NCI-H446 treated with DMSO at 0.1 percent for 48 hours (cell line): ENCODE data around the gene EIF4ENIF1.
"Not testable (repeated sequence)": the region's sequence is repeated elsewhere in the genome, so short reads cannot be mapped to it uniquely, and the experiment has no call there.

Experiments used
- DNase-seq: peaks from one replicate; lab custom pipeline; 2025; lab: John Stamatoyannopoulos, UW

The EIF4ENIF1 gene, protein sequence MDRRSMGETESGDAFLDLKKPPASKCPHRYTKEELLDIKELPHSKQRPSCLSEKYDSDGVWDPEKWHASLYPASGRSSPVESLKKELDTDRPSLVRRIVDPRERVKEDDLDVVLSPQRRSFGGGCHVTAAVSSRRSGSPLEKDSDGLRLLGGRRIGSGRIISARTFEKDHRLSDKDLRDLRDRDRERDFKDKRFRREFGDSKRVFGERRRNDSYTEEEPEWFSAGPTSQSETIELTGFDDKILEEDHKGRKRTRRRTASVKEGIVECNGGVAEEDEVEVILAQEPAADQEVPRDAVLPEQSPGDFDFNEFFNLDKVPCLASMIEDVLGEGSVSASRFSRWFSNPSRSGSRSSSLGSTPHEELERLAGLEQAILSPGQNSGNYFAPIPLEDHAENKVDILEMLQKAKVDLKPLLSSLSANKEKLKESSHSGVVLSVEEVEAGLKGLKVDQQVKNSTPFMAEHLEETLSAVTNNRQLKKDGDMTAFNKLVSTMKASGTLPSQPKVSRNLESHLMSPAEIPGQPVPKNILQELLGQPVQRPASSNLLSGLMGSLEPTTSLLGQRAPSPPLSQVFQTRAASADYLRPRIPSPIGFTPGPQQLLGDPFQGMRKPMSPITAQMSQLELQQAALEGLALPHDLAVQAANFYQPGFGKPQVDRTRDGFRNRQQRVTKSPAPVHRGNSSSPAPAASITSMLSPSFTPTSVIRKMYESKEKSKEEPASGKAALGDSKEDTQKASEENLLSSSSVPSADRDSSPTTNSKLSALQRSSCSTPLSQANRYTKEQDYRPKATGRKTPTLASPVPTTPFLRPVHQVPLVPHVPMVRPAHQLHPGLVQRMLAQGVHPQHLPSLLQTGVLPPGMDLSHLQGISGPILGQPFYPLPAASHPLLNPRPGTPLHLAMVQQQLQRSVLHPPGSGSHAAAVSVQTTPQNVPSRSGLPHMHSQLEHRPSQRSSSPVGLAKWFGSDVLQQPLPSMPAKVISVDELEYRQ

DNA sequence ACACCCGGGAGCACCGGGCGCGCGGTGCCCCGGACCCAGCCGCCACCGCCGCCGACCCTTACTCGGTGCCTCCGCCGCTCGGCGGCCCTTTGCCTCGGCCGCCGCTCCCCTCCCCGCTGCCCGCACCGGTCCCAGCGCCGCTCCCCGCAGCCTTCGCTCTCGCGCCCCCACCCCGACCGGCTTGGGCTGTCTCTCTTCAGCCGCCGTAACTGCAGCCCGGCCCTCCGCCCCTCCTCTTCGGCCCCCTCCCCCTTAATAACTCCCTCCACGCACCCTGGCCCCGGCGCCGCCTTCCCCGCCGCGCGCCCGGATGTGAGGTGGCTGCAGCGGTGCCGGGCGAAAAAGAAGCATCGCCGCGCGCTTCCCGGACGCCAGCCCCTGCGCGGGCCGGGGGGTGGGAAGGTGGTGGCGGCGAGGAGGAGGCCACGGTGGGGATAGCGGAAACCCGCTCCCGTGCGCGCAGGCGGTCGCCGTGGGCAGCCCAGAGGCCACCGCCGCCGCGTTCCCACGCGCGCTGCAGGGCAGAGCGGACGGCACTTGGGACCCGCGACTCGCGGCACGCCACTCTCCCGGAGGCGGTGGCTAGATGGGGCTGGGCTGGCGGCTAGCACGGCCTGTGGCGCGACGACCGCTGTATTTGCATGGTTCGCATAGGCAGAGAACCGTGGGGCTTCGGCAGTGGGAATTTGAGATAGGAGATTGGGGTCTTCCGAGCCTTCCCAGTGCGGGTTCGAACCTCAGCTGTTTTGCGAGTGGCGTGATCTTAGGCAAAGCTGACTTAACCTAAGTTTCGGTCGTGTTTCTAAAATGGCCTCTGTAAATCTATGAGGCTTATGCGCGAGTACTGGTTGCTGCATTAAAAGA, at the start of gene EIF4ENIF1:
TSS of gene EIF4ENIF1 (minus strand) at position 211 of the 864 bp plus-strand sequence. CDS start 1,124 bp downstream, outside the sequence.
- DNase-seq: peak; percentile 58

DNA sequence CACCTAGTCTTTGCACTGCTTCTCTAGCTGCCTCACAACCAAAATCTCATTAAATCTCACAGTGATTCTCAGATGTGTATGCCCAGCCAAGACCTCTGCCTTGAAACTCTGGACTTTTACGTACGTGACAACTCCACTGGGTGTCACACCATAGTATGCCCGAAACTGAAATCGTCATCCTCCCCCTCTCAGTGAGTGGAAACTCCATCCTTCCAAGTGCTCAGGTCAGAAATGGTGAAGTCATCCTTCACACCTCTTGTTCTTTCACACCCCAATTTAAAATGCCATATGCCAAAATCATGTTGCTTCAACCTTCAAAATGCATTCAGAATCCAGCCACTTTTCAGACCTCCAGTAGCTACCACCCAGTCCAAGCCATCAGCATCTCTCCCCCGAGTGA, 49.2 kb upstream of the EIF4ENIF1 start:
- no peak for DNase-seq

DNA sequence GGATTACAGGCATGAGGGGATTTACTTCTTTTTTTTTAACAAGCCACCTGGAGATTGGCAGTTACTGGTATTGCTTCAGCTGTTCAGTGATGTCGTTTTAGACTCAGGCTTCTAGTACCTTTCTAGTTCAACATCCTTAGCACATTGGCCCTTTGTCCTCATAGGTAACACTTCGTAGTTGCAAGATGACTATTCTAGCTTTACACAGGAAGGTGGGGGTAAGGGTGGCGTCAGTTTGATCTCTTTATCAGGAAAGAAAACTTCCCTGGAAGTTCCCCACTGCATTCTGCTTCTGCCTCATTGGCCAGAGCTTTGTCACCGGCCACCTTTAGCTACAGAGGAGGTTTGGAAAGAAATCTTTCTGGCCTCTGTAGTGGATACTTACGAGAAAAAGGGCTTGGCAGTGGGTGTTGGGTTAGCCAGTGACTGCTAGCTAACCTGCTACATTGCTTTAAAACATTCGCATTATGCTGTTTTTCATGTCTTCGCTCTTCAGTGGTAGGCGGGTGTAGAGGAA, 47.4 kb upstream of the EIF4ENIF1 start:
- DNase-seq: no peak

DNA sequence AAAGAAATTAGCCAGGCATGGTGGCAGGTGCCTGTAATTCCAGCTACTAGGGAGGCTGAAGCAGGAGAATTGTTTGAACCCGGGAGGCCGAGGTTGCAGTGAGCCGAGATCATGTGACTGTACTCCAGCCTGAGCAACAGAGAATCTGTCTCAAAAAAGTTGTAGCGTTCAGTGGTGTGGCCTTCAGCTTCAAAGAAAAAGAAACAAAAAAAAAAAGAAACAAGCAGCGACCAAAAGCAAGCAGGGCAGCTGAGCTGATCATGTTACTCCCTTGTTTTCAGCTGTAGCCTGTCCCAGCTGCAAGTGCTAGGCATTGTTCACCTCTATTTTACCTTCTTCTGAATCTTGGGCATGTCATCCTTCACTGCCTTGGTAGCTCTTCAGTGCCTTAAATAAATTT, 43.7 kb upstream of the EIF4ENIF1 start:
- no peak for DNase-seq

DNA sequence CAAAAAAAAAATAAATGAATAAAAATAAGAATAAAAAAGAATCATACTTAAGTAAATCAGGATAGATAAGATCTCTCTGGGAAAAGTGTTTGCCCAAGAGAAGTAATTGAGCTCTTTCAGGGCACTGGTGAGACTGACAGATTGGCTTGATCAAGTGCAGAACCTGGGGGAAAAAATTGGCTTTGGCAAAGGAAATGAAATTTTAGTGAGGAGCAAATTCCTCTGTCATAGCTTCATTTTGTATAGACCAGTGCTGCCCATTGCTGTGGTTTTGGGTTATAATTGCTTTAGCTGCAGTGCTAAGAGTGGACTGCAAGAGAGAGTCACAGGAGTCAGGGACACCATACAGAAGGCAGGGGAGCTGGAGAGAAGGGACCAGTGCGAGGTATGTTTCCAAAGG, 42.4 kb upstream of the EIF4ENIF1 start:
- DNase-seq: no peak

DNA sequence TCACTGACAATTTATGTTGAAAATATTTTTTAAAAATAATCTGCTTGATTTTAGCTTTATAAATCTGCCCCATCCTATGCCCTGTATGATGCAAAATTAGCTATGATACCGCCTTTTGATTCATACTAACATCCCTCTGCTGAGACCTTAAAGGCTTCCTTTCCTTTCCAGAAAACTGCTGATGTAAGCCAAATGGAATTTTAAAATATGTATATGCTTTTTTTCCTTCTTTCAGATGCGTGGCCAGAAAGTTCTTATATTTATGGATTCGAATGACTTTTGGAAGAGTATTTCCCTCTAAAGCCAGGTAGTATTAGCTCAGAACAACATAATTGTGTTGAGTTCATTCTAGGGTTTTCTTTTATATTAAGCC, 41.2 kb upstream of the EIF4ENIF1 start:
- no peak for DNase-seq

DNA sequence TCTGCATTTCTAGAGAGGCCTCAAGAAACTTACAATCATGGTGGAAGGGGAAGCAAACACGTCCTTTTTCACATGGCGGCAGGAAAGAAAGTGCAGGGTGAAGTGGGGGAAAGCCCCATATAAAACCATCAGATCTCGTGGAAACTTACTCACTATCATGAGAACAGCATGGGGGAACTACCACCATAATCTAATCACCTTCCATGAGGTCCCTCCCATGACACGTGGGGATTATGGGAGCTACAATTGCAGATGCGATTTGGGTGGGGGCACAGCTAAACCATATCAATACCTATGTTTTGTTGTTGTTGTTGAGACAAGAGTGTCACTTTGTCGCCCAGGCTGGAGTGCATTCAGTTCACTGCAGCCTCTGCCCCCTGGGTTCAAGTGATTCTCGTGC, 36.6 kb upstream of the EIF4ENIF1 start:
- no peak for DNase-seq

DNA sequence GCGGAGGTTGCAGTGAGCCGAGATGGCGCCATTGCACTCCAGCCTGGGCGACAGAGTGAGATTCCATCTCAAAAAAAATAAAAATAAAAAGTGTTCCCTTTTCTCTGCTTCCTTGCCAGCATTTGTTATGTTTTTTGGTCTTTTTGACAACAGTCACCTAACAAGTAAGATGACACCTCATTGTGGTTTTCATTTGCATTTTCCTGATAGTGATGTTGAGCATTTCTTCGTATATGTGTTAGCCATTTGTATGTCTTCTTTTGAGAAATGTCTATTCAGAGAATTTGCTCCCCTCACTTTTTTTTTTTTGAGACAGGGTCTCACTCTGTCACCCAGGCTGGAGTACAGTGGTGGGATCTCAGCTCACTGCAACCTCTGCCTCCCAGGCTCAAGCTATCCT, 34.5 kb upstream of the EIF4ENIF1 start:
- DNase-seq: not testable (repeated sequence)

DNA sequence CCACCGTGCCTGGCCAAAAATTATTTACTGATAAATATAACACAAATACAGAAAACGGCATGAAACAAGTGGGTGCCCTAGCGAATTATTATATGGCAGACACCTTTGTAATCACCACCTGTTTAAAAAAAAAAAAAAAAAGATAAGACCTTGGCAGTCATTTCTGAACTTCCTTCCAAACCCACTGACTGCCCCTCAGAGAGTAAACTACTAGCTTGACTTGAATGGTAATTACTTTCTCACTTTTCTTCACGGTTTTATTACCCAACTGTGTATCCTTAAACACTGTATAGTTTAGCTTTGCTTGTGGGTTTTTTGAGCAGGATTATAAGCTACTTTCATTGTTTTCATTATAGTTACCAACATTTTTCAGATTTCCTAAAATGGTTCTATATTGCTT, 30.4 kb upstream of the EIF4ENIF1 start:
- no peak for DNase-seq

DNA sequence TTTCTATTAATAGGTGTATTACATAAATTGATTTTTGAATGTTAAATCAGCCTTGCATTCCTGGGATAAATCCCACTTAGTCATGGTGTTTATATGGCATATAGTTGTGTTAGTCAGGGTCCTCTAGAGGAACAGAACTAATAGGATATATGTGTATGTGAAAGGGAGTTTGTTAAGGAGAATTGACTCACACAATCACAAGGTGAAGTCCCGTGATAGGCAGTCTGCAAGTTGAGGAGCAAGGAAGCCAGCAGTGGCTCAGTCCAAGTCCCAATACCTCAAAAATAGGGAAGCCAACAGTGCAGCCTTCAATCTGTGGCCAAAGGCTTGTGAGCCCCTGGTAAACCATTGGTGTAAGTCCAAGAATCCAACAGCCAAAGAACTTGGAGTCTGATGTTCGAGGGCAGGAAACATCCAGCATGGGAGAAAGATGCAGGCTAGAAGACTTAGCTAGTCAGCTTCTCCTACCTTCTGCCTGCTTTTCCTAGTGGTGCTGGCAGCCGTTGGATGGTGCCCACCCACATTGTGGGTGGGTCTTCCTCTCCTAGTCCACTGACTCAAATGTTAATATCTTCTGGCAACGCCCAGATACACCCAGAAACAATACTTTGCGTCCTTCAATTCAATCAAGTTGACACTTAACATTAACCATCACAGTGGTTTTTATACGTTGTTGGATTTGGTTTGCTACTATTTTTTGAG, 19.6 kb upstream of the EIF4ENIF1 start:
- no peak for DNase-seq

DNA sequence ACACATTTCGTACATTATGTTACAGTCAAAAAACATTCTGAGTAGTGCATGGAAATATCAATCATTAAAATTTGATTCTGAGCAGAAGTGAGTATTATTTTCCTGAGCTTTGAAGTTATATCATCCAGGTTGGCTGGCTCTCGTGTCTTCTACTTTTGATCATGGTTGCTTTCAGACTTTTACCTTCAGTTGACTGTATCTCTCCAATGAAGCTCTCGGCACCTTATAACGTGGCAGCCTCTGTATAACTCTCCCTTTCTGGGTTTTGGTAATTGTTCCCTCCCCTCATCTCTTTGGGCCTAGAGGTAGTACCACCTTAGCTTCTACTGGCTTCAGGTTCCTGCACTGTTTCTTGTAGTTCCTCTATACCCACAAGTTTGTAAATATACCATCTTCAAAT, 18.9 kb upstream of the EIF4ENIF1 start:
- DNase-seq: no peak

DNA sequence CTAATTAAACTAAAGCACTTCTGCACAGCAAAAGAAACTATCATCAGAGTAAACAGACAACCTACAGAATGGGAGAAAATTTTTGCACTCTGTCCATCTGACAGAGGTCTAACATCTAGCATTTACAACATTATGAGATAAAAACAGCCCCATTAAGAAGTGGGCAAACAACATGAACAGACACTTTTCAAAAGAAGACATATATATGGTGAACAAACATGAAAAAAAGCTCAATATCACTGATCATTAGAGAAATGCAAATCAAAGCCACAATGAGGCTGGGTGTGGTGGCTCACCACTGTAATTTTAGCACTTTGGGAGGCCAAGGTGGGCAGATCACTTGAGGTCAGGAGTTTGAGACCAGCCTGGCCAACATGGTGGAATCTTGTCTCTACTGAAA, 17.9 kb upstream of the EIF4ENIF1 start:
- not testable (repeated sequence) for DNase-seq

DNA sequence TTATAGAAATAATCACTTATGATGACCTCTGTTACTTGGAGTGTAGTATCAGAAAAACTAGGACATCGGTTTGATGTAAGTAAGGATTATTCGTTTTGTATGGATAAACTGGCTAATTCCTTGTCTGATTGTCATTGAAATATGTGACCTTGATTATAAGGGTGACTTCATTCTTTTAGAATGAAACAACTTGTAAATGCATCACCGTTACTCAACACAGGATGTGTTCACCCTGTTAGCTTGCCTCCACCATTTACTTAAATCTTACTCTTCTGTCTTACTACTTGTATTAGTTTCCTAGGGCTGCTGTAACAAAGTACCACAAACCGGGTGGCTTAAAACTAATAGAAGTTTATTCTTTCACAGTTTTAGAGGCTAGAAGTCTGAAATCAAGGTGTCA, 14.6 kb upstream of the EIF4ENIF1 start:
- no peak for DNase-seq

DNA sequence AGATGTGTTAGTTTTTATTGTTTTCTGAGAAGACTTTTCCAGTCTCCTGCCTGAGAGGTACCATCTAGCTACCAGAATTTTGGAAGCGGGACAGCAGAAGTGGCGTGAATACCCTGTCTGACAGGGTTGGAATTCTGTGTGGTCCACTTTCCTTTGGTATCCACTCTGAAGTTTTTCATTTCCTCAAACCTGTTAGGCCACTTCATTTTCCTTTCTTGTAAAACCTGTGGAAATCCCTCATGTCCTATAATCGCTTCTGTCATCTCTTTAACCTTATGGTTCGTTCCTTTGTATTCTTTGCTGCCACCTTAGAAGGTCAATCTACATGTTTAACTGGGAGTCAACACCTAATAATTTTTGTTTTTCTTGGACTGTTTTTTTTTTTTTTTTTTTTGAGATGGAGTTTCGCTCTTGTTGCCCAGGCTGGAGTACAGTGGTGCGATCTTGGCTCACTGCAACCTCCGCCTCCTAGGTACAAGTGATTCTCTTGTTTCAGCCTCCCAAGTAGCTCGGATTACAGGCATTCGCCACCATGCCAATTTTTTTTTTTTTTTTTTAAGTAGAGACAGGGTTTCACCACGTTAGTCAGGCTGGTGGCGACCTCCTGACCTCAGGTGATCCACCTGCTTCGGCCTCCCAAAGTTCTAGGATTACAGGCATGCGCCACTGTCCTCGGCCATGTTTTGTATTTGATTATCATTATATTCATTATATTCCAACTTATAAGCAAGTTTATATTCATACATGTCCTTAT, 13.7 kb upstream of the EIF4ENIF1 start:
- DNase-seq: no peak

DNA sequence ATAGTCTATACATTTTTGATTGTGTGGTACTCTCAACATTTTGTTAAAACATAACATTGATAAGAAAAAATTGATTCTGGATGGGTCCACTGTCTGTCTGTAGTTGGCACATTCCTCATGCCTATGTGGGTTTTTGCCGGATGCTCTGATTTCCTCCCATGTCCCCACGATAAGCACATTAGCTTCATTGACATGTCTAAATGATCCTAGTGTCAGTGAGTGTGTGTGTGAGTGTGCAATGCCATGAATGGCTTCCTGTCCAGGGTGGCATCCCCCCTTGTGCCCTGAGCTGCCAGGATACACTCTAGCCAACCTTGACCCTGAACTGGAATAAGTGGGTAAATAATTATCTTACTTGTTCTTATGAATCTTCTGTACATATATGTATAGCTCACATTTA, 12.1 kb upstream of the EIF4ENIF1 start:
- DNase-seq: no peak

DNA sequence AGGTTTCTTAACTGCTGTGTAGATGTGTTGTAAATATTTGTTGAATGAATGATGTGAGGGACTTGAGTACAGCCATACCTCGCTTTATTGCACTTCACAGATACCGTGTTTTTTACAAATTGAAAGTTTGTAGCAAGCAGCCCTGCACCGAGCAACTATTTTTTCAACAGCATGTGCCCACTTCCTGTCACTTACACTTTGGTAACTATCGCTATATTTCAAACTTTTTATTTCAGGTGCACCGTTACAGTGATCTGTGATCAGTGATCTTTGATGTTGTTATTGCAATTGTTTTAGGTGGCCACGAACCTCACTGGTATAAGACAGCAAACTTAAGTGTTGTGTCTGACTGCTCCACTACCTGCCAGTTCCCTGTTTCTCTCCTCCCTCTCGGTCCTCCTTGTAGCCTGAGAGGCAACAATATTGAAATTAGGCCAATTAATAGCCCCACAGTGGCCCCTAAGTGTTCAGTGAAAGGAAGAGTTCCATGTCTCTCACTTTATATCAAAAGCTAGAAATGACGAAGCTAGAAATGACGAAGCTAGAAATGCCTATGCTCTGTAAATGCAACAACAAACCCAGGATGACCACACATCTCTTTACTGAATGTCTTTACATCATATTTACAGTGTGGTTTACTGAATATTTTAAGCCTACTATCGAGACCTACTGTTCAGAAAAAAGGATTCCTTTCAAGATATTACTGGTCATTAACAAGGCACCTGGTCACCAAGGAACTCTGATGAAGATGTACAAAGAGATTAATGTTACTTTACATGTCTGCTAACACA, 7.7 kb upstream of the EIF4ENIF1 start:
- no peak for DNase-seq

DNA sequence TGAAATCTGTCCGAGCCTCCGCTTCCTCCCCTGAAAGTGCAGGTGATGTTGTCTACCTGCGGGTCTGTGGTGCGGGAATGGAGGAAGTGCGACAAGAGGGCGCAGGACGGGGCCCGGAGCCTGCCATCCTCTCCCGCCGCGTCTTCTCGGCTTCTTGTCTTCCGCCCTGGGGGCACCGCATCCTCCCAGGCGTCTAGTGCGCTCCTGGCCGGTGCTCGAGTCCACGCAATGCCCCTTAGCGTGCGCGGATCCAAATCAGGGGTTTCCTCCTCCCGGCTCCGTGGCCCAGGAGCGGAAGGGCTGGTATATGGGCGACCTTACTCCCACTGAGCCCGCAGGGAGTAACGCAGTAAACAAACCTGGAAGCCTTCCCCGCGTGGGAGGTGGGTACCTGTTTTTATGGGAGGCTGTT, 7.1 kb upstream of the EIF4ENIF1 start:
- DNase-seq: no peak

DNA sequence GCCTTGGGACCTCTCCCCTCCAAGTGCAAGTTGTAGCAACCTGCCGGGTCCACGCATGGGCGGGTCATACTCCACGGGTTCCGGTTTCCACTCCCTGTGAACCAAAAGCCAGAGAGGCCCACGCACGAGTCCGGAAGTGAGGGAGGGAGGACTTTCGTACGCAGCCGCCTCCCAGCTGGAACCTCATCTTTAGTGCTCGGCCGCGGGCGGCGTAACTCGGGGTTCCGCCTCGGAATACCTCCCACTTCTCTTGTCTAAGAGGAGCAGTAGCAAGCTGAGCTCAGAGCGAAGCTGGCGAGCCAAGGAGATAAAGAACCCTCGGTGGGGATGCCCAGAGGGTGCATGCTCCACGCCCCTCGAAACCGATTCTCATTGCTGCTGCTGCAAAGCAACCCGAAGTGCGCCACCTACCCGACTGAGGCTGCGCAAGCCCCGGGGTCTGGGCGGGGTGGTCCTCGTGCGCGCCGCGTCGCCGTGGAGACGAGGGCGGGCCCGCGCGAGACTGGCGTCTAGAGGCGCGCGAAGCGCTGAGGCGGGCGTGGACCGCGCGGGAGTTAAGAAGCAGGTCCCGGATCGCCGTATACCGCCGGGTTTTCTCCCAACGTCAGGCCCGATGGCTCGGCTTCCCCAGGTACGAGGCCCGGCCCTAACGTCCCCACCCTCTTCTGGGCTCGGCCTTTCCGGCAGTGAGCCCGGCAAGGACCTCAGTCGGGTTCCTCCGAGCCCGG, 6.5 kb upstream of the EIF4ENIF1 start, which contains the start of gene SFI1:
TSS of gene SFI1 (plus strand) at position 530 of the 728 bp plus-strand sequence. CDS start 11,749 bp downstream, outside the sequence.
- DNase-seq: peak; percentile 77

DNA sequence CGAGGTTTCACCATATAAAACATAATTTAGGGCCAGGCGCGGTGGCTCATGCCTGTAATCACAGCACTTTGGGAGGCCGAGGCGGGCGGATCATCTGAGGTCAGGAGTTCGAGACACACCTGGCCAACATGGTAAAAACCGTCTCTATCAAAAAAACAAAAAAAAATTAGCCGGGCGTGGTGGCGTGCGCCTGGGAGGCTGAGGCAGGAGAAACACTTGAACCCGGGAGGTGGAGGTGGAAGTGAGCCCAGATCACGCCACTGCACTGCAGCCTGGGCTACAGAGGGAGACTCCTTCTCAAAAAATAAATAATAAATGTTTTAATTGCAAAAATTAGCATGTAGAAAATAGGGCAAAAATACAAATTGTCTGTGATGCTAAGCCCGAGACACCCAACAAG, 5.7 kb upstream of the EIF4ENIF1 start:
- no peak for DNase-seq
